ENCODE data around the gene PFDN6.
A peak's percentile ranks its signal among the peaks of the same experiment; 100 is the strongest.
"Not testable (repeated sequence)": the region's sequence is repeated elsewhere in the genome, so short reads cannot be mapped to it uniquely, and the experiment has no call there.

Gene PFDN6

DNA sequence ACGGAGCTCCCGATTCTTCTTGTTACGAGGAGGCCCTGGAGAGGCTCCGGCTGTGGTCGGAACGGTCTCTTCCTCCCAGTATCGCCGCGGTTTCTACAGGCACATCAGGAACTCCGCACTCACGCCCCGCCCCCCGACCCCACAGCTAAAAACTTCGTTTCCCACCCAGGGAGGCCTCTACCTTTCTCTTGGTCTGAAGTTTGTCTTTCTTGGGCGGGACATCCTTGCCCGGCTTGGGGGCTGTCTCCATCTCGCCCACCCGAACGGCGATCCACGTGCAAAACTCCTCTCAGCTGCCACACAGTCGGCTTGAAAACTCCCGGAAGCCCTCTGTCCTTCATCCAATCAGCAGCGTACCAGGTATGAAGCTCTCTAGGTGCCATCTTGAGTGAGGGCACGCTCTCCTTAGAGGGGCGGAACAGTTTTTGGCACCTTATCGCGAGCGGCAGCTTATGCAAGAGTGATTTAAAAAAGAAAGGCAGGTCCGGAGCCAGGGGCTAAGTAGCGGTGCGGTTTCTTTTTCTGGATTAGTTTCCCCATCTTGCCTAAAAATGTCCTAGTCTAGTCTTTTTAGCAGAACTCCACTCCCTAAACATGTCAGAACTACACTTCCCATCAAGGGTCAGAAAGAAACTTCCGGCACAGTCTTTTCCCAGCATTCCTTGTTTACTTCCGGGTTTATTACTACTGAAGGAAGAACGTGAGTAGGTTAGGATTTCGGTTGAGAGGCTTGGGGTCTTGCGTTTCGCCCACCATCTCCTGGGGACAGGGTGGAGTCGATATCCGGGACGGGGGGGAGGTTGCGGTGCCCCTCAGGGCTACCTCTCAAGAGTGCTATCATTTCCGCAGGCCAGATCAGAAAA lies at the start of gene PFDN6, which contains the start of gene WDR46:
PFDN6 (plus strand) TSS at position 681 of the 863 bp plus-strand sequence. CDS start 256 bp downstream, outside the sequence.
WDR46 (minus strand) TSS at position 319 of the 863 bp plus-strand sequence; CDS start at position 250, 69 bp downstream.
- peak; percentile 78 for DNase-seq

GRCh38 chr6:33241968-33242367 lies 47.4 kb upstream of the PFDN6 start:
- no peak for DNase-seq

DNA sequence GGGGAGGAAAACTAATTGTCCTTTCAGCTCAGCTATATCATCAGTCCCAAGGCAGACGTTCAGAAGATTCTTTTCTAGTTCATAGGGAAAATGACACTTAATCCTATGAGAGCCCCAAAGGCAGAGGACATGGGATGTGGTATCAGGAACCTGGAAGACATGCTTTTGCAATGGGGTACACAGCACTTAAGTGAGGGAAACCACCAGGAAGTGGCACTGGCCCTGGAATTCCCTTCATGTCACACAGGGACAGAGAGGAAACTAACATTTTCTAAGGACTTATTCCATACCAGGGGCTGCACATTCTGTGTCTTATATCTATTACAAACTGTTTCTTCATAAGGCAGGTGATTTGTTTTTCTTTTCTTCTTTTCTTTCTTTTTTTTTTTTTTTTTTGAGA lies 45.9 kb upstream of the PFDN6 start:
- DNase-seq = no peak

DNA sequence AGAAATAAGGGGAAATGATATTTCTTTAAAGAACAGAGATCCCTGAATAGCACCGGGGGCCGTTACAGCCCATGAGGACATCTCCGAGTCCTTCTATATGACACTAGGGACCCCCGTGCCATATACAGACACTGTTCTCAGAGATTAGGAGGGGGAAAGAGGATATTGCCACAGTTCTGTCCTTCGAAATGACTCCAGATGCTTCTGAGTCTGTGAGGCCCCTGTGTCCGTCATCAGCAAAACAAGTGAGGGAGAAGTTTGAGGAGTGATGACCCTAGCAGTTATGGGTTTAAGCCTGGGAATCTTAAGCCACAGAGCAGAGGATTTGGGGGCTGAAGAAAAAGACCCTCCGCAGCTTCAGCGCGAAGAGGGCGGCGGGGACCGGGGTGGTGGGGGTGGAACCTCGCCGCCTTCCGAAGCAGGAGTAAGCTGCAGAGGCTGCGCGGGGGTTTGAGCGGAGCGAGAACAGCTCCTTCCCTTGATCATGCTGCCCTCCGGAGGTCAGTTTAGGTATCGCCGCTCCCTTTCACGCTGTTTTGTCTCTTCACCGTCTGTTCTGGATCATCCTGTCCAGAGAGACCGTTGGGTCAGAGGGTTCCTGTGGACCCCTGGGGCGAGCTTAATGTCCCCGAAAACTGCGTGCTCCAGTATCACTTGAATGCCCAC lies 41.3 kb upstream of the PFDN6 start:
- DNase-seq = peak; percentile 94

GRCh38 chr6:33248643-33248931 lies 40.8 kb upstream of the PFDN6 start:
- DNase-seq = no peak

DNA sequence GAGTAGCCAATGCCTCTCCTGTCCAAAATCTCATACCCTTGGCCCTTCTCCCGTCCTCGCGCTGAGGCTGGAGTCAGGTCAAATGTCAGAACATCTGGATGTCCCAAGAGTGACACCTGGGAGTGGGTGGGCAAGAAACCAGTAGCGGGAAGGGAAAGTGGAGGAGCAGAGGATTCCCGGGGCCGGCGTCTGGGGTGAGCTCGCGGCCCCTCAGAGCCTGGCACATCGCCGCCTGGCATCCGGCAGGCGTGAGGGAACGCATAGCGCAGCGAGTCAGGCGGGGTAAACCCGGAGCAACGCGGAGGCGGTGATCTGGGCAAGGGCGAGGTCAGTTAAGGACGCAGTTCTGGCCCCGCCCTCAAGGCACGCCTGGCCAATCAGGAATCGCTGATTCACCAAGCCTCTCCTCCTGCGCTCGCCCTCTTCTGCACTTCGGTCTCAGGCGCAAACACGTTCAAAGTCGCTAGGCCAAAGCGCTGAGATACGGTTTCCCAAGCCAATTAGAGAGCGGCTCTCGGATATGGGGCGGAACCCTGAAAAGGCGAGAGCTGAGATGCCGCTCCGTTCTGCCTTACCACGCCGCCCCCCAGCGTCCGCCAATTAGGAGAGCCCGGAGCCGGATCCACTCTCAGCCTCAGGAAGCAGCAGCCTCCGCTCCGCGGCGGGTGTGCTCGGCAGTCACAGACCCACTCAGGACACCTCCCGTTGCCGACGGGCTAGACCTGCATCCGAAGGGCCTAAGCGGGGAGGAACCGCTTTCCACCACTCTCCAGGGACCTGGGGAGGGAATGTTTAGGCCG lies 40.3 kb upstream of the PFDN6 start:
- peak; percentile 98 for DNase-seq

GRCh38 chr6:33249732-33250630 lies 39.4 kb upstream of the PFDN6 start:
- no peak for DNase-seq

GRCh38 chr6:33250731-33251130 lies 38.7 kb upstream of the PFDN6 start:
- DNase-seq = no peak

GRCh38 chr6:33251395-33252012 lies 37.9 kb upstream of the PFDN6 start:
- DNase-seq = no peak

GRCh38 chr6:33252759-33253158 lies 36.6 kb upstream of the PFDN6 start:
- no peak for DNase-seq

DNA sequence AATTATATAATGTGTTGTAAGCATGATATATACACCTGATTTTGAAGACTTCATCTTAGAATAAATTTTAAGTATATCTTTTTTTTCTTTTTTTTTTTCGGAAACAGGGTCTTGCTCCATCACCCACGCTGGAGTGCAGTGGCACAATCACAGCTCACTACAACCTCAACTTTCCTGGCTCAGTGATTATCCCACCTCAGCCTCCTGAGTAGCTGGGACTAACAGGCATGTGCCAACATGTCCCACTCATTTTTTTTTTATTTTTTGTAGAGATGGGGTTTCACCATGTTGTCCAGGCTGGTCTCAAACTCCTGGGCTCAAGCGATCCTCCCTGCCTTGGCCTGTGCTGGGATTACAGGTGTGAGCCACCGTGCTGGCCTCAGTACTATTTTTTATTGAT lies 34.8 kb upstream of the PFDN6 start:
- DNase-seq = no peak

DNA sequence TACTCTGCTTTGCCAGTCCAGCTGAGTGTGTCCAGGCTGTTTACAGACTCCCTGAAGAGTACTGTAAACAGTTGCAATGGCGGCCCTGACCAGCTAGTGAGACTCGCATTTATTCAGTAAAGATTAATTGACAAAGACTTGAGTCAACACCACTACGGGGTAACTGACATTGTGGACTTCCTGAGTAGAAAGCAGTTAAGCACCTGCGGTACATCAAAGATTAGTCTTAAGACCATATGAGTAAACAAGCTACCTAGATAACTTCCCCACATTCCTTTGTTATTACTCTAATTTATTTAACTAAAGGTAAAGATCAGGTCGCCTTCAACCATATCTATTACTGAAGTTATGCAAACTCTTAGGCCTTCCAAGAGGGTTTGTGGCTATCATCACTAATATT lies 30.4 kb upstream of the PFDN6 start:
- no peak for DNase-seq

DNA sequence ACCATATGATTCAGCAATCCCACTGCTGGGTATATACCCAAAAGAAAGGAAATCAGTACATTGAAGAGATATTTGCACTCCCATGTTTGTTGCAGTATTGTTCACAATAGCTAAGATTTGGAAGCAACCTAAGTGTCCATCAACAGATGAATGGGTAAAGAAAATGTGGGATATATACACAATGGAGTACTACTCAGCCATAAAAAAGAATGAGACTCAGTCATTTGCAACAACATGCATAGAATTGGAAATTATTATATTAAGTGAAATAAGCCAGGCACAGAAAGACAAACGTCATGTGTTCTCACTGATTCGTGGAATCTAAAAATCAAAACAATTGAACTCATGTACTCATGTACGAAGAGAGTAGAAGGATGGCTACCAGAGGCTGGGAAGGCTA lies 26.9 kb upstream of the PFDN6 start:
- DNase-seq = not testable (repeated sequence)

GRCh38 chr6:33264015-33264414 lies 25.4 kb upstream of the PFDN6 start:
- no peak for DNase-seq

GRCh38 chr6:33271117-33271467 lies 18.3 kb upstream of the PFDN6 start:
- DNase-seq = no peak

DNA sequence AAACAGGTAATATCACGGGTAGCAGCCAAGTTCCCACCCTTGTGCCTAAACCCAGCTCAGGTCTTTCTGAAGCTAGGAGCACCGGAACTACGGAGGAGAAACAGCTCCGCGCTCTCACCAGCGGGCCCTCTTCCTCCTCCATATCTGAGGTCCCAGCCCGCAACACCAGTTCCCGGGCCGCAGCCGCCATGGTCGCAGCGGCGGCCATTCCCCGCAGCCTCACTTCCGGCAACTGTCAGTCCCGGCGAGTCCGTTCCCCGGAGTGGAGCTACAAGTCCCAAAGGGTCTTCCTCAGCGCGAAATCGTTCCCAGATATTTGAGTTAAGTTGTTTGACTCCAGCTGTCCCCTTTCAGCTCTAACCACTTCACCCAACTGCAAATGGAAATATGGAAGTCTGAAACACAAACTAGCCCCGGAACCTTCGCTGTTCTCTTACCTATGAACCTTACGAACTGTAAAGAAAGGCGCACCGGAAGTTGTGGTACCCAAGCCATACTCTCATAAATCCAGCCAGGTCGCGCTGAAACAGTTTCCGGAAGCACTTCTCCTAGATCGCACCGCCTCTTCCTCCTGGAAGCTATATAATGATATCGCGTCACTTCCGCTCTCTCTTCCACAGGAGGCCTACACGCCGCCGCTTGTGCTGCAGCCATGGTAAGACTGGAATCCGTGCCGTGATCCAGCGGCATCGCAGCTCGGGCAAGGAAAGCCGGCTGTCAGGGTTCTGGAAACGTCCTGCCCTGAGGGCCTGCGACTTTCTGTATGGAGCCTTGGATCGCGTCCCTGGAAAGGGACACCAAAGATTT lies 17.7 kb upstream of the PFDN6 start, which contains the start of the genes RPS18 and VPS52:
RPS18 (plus strand) TSS at position 608 of the 807 bp plus-strand sequence; CDS start at position 653, 45 bp downstream.
VPS52 (minus strand) TSS at position 409 of the 807 bp plus-strand sequence; CDS start at position 208, 201 bp downstream.
- DNase-seq = peak; percentile 91

- DNase-seq = no peak
Measured at GRCh38 chr6:33272275-33273128, 16.9 kb upstream of the PFDN6 start.

GRCh38 chr6:33273129-33273923 lies 16.1 kb upstream of the PFDN6 start:
- no peak for DNase-seq

Measured in CD4-positive, alpha-beta T cell treated with Interleukin-17A for 4 hours (primary cell).